ENCODE data around the gene NLK.
"Not testable (repeated sequence)": the region's sequence is repeated elsewhere in the genome, so short reads cannot be mapped to it uniquely, and the experiment has no call there.

Gene NLK

GRCh38 chr17:28090551-28090950, 48.1 kb downstream of the NLK start:
- TF ChIP-seq CTCF (IDR thresholded peaks at IDR 0.05; ENCODE audit: borderline replicate concordance, control extremely low read depth, extremely low read depth, insufficient read depth, missing control alignments): no peak
- in situ Hi-C loops (cut with MboI; ENCODE audit: low sequenced_read_pairs, unreplicated experiment): no loop called here
- DNase-seq (ENCODE audit: low spot score): no peak

GRCh38 chr17:28092088-28092487, 49.6 kb downstream of the NLK start:
- in situ Hi-C loops (cut with MboI; ENCODE audit: low sequenced_read_pairs, unreplicated experiment): no loop called here
- DNase-seq (ENCODE audit: low spot score): no peak
- TF ChIP-seq CTCF (IDR thresholded peaks at IDR 0.05; ENCODE audit: borderline replicate concordance, control extremely low read depth, extremely low read depth, insufficient read depth, missing control alignments): no peak

- no peak for TF ChIP-seq CTCF (IDR thresholded peaks at IDR 0.05; ENCODE audit: borderline replicate concordance, control extremely low read depth, extremely low read depth, insufficient read depth, missing control alignments)
- DNase-seq (ENCODE audit: low spot score): no peak
- in situ Hi-C loops (cut with MboI; ENCODE audit: low sequenced_read_pairs, unreplicated experiment): no loop called here
Observed at GRCh38 chr17:28093999-28094716, 51.7 kb downstream of the NLK start.

- TF ChIP-seq CTCF (IDR thresholded peaks at IDR 0.05; ENCODE audit: borderline replicate concordance, control extremely low read depth, extremely low read depth, insufficient read depth, missing control alignments): no peak
- DNase-seq (ENCODE audit: low spot score): no peak
- in situ Hi-C loops (cut with MboI; ENCODE audit: low sequenced_read_pairs, unreplicated experiment): no loop called here
Observed at GRCh38 chr17:28096756-28097155, 54.3 kb downstream of the NLK start.

GRCh38 chr17:28097254-28097653, 54.8 kb downstream of the NLK start:
- TF ChIP-seq CTCF (IDR thresholded peaks at IDR 0.05; ENCODE audit: borderline replicate concordance, control extremely low read depth, extremely low read depth, insufficient read depth, missing control alignments): no peak

GRCh38 chr17:28097901-28098300, 55.4 kb downstream of the NLK start:
- no peak for TF ChIP-seq CTCF (IDR thresholded peaks at IDR 0.05; ENCODE audit: borderline replicate concordance, control extremely low read depth, extremely low read depth, insufficient read depth, missing control alignments)
- in situ Hi-C loops (cut with MboI; ENCODE audit: low sequenced_read_pairs, unreplicated experiment): no loop called here
- peak; percentile 16 for DNase-seq (ENCODE audit: low spot score)

More at GRCh38 chr17:28097254-28097653, 54.8 kb downstream of the NLK start:
- in situ Hi-C loops (cut with MboI; ENCODE audit: low sequenced_read_pairs, unreplicated experiment): no loop called here
- DNase-seq (ENCODE audit: low spot score): no peak

- in situ Hi-C loops (cut with MboI; ENCODE audit: low sequenced_read_pairs, unreplicated experiment); DNase-seq (ENCODE audit: low spot score): not testable (repeated sequence)
Observed at GRCh38 chr17:28098591-28098990, 56.1 kb downstream of the NLK start.
